Stimulated activated CD8-positive, alpha-beta memory T cell treated with anti-CD3 and anti-CD28 coated beads, Interleukin-2, amount 100 ng/mL, for 1 hour (primary cell): ENCODE results near the gene AHRR.
A peak's percentile ranks its signal among the peaks of the same experiment; 100 is the strongest.

Experiments used
- DNase-seq, 2 donors: peaks; one replicate each; pipeline ENCODE4 v3.0.0-alpha.2; 2020; ENCODE audit warnings: low read depth in 2 of 2

Gene AHRR

DNA sequence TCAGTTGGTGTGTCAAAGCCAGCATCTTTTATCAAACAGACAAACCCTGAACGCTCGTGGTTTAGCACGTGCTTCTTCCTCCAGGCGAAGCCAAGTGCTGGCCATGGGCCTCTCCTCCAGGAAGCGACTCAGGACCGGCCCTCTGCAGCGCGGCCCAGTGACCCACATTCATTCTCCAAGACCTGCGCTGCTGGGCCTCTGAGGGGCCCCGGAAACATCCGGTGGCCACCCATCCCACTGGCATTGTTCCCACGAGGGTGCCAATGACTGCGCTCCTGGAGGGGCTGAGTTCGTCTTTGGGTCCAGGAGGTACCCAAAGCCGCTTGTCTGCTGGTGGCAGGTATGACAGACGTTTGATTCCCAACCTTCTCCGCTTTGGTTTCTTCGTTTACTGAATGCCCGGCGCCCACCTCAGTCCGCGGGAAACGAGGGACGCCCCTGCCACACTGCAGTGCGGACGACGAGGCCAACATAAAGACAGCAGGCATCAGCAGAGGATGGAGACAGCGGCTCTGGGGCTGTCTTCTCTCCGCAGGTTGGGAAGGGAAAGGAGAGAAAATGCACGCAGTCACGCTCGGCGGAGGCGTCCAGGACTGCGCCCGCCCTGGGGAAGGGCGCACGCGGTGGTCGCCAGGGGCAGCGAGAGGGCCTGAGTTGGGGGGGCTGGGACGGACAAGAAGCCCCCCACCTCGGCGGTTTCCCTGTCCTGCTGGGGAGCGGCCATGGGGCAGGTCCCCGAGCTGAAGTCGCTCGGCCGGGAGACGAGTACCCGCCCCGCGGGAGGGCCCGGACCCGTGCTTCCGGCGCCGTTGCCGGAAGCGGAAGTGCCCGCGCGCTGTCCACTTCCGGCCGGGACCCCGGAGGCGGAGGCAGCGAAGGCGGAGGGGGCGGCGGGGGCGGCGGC is 121.1 kb downstream of the AHRR start, which contains the start of gene EXOC3:
Gene EXOC3, plus strand, starts transcription at position 842 of the 904 bp plus-strand sequence. CDS start 3,030 bp downstream, outside the sequence.
- DNase-seq: peak; percentile 53 to 57

- DNase-seq: no peak
Observed at GRCh38 chr5:443239-444151, 122.0 kb downstream of the AHRR start.

GRCh38 chr5:444226-444625 is 122.7 kb downstream of the AHRR start:
- DNase-seq: no peak

DNA sequence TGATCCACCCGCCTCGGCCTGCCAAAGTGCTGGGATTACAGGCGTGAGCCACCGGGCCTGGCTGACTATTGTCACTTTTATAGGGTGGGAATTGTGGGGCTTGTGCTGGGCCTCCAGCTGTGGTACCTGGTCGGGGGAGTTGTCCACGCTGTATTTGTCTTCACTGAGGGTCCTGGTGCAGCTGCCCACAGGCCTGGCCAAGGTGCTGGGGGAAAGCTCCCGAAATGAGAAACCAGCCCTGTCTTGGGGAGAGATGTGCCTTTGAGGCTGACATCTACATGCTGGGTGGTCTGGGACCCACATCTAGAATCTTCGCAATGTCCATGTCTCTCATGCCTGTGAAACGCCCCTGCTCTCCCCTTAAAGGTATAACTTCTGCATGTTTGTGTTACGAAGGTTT is 124.1 kb downstream of the AHRR start:
- no peak for DNase-seq

GRCh38 chr5:446066-446882 is 124.8 kb downstream of the AHRR start:
- DNase-seq: no peak

DNA sequence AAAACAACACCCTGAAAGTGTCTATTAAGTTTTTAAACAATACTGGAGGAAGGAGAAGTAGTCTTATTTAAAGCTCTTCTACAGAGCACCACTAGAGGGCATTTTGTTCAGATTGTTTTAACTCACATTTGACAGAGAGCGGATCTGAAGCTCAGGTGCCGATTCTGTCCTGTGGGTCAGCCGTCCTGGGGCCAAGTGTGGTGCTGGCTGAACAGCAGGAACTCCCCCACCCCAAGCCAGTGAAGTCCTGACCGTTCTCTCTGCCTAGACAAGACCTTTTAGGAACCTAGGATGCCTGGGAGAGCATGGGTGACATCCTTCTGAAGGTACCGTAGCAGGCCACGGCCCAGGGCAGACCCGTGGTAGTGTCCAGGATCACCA is 125.4 kb downstream of the AHRR start:
- no peak for DNase-seq

- no peak for DNase-seq
Observed at GRCh38 chr5:447501-447900, 126.0 kb downstream of the AHRR start.

DNA sequence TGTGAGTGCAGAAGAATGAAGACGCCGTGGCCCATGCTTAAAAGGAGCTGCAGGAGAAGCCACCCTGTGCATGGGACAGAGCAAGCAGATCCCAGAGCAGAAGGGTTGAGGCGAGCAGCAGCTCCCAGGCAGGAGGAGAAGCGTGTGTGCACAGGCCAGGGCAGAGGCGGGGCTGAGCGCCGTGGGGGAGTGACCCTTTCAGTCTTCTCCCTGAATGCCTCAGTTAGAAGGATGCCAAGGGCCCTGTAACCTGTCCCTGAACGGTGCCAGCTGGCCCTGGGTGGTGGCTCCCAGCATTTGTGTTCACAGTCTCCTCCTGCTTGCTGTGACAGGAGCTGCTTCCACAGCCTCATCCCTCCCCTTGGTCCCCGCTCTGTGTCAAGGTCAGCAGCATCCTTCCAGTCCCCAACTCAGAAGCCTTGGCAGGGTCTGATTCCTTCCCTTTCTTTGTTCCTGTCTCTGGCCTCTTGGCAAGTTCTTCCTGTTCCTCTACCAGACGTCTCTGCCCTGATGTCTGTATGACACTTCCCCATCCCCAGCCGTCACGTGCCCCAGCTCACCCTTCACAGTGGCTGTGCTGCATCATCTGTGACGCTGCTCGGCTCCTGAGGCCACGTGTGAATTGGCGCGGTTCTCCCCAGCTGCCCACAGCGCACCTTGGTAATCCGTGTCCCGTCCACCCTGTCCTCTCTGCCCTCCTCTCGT is 126.7 kb downstream of the AHRR start:
- DNase-seq: no peak

DNA sequence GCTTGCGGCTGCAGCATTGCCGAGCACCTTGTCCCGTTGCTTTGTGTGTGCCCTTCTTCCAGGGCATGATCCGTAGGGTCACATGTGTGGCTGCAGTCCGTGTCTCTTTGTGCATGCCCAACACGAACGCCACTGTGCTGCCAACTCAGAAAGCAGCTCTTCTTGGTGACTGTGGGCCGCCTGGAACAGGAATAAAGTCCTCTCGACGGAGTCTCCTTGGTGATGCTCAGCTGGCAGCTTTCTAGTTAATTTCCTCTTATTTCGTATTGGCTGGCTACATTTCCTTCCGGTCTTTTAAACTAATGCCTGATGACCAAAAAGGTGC is 127.2 kb downstream of the AHRR start:
- no peak for DNase-seq

- DNase-seq: no peak
Observed at GRCh38 chr5:449151-449550, 127.6 kb downstream of the AHRR start.

GRCh38 chr5:451587-452458 is 130.3 kb downstream of the AHRR start:
- DNase-seq: no peak

DNA sequence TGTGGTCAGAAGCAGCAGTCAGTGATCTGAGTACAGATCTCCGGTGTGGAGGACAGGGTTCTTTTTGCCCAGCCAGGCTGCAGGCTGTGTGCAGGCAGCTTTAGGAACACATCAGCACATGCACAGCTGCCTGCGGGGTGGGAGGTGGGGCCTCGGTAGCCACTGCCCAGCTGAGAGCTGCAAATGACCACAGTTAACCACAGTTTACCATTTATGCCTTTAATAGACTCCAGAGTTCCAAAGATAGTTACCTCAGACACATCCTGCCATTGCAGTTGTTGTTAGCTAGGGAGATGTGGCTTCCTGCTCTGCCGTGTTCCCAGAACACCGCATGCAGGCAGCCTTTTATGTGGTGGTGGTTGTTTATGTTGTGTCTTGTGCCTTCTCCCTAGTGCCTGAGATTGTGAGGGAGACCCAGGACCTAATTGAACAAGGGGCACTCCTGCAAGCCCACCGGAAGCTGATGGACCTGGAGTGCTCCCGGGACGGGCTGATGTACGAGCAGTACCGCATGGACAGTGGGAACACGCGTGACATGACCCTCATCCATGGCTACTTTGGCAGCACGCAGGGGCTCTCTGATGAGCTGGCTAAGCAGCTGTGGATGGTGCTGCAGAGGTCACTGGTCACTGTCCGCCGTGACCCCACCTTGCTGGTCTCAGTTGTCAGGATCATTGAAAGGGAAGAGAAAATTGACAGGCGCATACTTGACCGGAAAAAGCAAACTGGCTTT is 131.6 kb downstream of the AHRR start:
- no peak for DNase-seq

DNA sequence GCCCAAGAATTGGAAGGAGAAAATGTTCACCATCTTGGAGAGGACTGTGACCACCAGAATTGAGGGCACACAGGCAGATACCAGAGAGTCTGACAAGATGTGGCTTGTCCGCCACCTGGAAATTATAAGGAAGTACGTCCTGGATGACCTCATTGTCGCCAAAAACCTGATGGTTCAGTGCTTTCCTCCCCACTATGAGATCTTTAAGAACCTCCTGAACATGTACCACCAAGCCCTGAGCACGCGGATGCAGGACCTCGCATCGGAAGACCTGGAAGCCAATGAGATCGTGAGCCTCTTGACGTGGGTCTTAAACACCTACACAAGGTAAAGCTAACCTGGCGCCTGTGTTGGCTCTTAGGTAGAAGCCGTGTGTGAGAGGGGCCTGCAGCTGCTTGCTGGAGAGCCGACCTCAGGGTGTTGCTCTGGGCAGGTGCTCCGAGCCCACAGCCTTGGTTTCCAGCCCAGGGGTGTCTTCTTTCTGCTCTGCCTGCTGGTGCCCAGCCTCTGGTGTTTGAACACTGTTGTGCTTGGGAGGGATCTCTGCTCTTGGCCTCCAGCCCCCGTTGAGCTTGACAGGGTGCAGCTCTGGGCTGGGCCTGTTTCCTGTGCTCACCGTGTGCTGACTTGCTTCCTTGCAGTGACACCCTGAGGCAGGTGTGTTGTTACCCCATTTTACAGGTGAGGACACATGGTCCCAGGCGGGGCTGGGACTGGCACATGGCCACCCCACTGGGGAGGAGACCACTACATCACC is 132.4 kb downstream of the AHRR start:
- DNase-seq: no peak

GRCh38 chr5:454936-455335 is 133.4 kb downstream of the AHRR start:
- DNase-seq: no peak

- DNase-seq: no peak
Observed at GRCh38 chr5:455806-456205, 134.3 kb downstream of the AHRR start.

GRCh38 chr5:456351-457194 is 135.1 kb downstream of the AHRR start:
- DNase-seq: no peak

DNA sequence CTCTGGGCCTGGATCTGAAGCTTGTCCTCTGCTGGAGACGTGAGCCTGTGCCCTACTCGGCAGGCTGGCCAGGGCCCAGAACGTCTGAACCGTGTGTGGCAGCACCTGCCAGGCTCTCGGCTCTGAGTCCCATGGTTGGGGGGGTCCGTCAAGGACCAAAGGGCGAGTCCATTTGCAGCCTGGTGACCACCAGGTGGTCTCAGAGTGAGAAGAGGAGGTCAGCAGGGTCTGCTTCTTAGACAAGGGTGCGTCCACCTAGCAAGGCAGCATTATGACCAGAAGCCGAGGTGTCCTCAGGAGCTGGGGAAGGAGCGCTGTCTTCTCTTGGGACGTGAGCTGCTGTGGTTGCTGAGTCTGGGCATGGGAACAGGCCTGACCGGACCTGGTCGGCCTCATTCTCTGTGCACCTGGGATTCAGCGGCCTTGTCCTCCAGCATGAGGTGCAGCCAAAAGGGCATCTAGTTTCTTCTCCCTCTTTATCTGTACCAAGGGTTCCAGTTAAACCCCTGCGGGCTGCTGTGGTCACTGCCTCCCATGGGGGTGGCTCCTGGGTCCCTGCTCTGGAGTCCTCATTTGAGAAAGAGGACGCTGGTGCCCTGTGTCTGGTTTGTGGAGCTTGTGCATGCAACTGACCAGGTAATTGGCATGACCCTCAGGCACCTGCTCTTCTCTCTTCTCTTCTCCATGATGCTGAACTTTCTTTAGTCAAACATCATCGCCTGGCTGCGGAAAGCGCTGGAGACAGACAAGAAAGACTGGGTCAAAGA is 135.9 kb downstream of the AHRR start:
- DNase-seq: no peak
